VCaP (cell line): ENCODE results near the gene FAM124B.
"Not testable (repeated sequence)": the region's sequence is repeated elsewhere in the genome, so short reads cannot be mapped to it uniquely, and the experiment has no call there.

Experiments used
- H3K27ac ChIP-seq: fragments of 450-650 bp; 2 replicates; pipeline ENCODE4 v1.5.1; 2017
- CTCF ChIP-seq: fragments of 450-650 bp; conservative IDR thresholded peaks from 2 replicates; pipeline ENCODE4 v1.5.1; 2017; ENCODE audit warnings: mild to moderate bottlenecking, moderate library complexity

Gene FAM124B

GRCh38 chr2:224404796-224405195 is 2.9 kb upstream of the FAM124B start:
- no peak overlapping the region for H3K27ac ChIP-seq
- TF ChIP-seq CTCF = no peak

- no peak for TF ChIP-seq CTCF
- H3K27ac ChIP-seq = no peak overlapping the region
Measured at GRCh38 chr2:224403657-224404056, 1.8 kb upstream of the FAM124B start.

GRCh38 chr2:224400886-224401632 is 848 bp downstream of the FAM124B start:
- TF ChIP-seq CTCF = no peak
- no peak overlapping the region for H3K27ac ChIP-seq

DNA sequence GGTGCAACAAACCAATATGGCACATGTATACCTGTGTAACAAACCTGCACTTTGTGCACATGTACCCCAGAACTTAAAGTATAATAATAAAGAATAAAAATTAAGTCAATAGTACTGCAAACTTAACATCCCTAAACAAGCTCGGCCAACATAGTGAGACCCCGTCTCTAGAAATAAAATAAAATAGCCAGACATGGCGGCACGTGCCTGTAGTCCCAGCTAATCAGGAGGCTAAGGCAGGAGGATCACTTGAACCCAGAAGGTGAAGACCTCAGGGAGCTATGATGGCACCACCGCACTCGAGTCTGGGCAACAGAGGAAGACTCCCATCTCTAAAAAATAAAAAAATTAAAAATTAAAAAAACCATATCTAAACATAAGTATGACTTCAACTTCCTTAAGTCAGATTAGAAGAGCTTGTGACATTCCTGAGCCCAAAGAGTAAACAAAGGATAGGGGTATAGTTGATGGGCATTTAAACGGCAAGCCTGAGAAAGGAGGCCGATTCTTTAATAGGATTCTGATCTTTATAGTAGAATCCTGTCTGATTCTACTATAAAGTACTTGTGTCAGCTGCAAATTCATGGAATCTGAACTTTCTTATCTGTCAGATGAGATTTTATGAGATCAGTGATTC is 1.6 kb downstream of the FAM124B start:
- no peak overlapping the region for H3K27ac ChIP-seq
- TF ChIP-seq CTCF = no peak

- no peak overlapping the region for H3K27ac ChIP-seq
- TF ChIP-seq CTCF = no peak
Measured at GRCh38 chr2:224398289-224398688, 3.6 kb downstream of the FAM124B start.

DNA sequence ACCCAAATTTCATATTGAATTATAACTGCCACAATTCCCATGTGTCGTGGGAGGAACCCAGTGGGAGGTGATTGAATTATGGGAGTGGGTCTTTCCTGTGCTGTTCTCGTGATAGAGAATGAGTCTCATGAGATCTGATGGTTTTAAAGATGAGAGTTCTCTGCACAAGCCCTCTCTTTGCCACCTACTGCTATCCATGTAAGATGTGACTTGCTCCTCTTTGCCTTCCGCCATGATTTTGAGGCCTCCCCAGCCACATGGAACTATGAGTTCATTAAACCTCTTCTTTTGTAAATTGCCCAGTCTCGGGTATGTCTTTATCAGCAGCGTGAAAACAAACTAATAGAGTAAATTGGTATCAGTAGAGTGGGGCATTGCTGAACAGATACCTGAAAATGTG is 4.8 kb downstream of the FAM124B start:
- H3K27ac ChIP-seq = not testable (repeated sequence)

DNA sequence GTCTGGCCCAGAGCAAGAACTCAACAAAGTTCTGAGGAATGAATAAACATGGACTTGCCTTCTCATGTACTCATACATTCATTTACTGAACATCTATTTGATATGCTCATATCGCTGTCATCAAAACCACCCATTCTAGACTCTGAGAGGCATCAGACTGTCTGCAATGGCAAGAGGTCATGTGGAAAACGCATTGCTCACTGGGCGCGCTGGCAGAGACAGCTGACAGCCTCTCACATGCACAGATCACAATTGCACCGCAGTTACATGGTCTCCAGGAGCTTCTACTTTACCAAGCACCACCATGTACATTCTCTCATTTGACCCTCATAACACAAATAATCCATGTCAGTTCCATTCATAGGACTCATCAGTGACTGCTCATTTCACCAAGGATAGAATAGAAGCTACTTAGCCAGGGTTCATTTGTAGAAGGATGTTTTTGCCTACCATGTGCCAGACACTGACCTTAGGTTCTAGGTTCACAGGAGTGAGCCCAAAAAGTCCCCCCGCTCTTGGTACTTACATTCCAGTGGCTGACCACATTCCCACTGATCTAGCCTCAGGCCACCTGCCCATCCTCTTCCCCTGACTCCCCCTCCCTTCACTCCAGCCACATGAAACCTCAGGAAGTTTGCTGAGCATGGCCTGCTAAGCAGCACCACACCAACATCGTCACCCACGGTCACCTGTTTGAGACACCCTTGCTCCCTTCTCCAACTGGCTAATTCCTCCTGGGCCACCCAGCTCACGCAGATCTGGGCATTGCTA is 6.1 kb downstream of the FAM124B start:
- H3K27ac ChIP-seq = no peak overlapping the region
- no peak for TF ChIP-seq CTCF
